ENCODE data around the gene CPNE6.

The CPNE6 gene

GRCh38 chr14:24114532-24115421 is 43.4 kb downstream of the CPNE6 start, which contains the start of the genes DCAF11 and NRL:
TSS of gene DCAF11 (plus strand) at chr14:24114777. CDS start at chr14:24115595, 818 bp downstream.
TSS of gene NRL (minus strand) at chr14:24114949. CDS start at chr14:24082848, 32,101 bp downstream.
- Histone ChIP-seq H3K27me3 (ENCODE audit: control insufficient read depth, insufficient read depth, low read length) (no peaks in the 10 kb centered on the region), H2AFZ (peak within 1 kb of the TSS; percentile 86), H3K4me2 (ENCODE audit: low read length) (peak within 1 kb of the TSS; percentile 84), H3K9me3 (ENCODE audit: control insufficient read depth, low read length) (no peaks in the 10 kb centered on the region), H3K4me3 (ENCODE audit: low read depth, low read length) (peak within 1 kb of the TSS; percentile 99), H3K79me2 (peaks cover 22% of the 10 kb centered on the region), H3K9ac (peak within 1 kb of the TSS; percentile 61), H3K4me1 (peaks cover 13% of the 10 kb centered on the region), H3K36me3 (ENCODE audit: control insufficient read depth, insufficient read depth, low read length) (no peaks in the 10 kb centered on the region), H3K27ac (peak within 1 kb of the TSS; percentile 100)
- TF ChIP-seq CTCF (IDR thresholded peaks at IDR 0.05): no peak

- Histone ChIP-seq H3K27ac (peak overlapping the region; percentile 100), H3K4me3 (ENCODE audit: low read depth, low read length) (peak overlapping the region; percentile 99), H3K9me3 (ENCODE audit: control insufficient read depth, low read length) (no peaks in the 10 kb centered on the region), H3K4me2 (ENCODE audit: low read length) (peak overlapping the region; percentile 84), H3K79me2 (peaks cover 22% of the 10 kb centered on the region), H3K27me3 (ENCODE audit: control insufficient read depth, insufficient read depth, low read length) (no peaks in the 10 kb centered on the region), H2AFZ (peak overlapping the region; percentile 72), H3K4me1 (peaks cover 13% of the 10 kb centered on the region), H3K36me3 (ENCODE audit: control insufficient read depth, insufficient read depth, low read length) (no peaks in the 10 kb centered on the region), H3K9ac (peak overlapping the region; percentile 42)
- TF ChIP-seq CTCF (IDR thresholded peaks at IDR 0.05): no peak
Observed at GRCh38 chr14:24115422-24116127, 44.2 kb downstream of the CPNE6 start.

- Histone ChIP-seq H3K9ac (no peak overlapping the region), H2AFZ (no peak overlapping the region), H3K9me3 (ENCODE audit: control insufficient read depth, low read length) (no peaks in the 10 kb centered on the region), H3K79me2 (peaks cover 15% of the 10 kb centered on the region), H3K4me2 (ENCODE audit: low read length) (peak overlapping the region; percentile 84), H3K36me3 (ENCODE audit: control insufficient read depth, insufficient read depth, low read length) (no peaks in the 10 kb centered on the region), H3K27ac (peak overlapping the region; percentile 20), H3K4me1 (peaks cover 13% of the 10 kb centered on the region), H3K27me3 (ENCODE audit: control insufficient read depth, insufficient read depth, low read length) (no peaks in the 10 kb centered on the region), H3K4me3 (ENCODE audit: low read depth, low read length) (peak overlapping the region; percentile 99)
- TF ChIP-seq CTCF (IDR thresholded peaks at IDR 0.05): no peak
Observed at GRCh38 chr14:24116128-24116814, 44.9 kb downstream of the CPNE6 start.

DNA sequence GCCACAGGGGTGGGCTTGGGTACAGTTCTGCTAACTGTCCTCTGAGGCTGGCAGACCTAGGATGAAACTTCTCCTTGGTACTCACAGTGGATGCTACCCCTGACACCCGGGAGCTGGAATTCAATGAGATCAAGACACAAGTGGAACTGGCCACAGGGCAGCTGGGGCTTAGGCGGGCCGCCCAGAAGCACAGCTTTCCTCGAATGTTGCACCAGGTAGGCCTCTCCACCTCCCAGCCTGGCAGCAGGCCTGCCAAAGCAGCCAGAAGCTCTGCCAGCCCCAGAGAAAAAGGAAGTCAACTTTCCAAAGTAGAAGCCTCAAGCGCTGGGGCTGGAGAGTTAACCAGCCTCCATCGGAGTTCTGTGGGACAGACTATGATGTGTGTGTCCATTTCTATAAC is 45.8 kb downstream of the CPNE6 start:
- Histone ChIP-seq H3K27me3 (ENCODE audit: control insufficient read depth, insufficient read depth, low read length) (no peaks in the 10 kb centered on the region), H3K36me3 (ENCODE audit: control insufficient read depth, insufficient read depth, low read length) (no peaks in the 10 kb centered on the region), H3K4me2 (ENCODE audit: low read length) (no peak overlapping the region), H3K9ac (no peak overlapping the region), H2AFZ (no peak overlapping the region), H3K27ac (no peak overlapping the region), H3K4me1 (peaks cover 13% of the 10 kb centered on the region), H3K9me3 (ENCODE audit: control insufficient read depth, low read length) (no peaks in the 10 kb centered on the region), H3K4me3 (ENCODE audit: low read depth, low read length) (no peak overlapping the region), H3K79me2 (peaks cover 14% of the 10 kb centered on the region)
- TF ChIP-seq CTCF (IDR thresholded peaks at IDR 0.05): no peak

Measured in parathyroid adenoma (tissue), 2 donors.